K562 (cell line): ENCODE measurements around the gene MALAT1. TPM values are rescaled to one million over a fixed set of nuclear protein-coding genes. Genes with fewer than 3 reads are reported as not detected.

Experiments
- BRF1 ChIP-seq: IDR thresholded peaks from 3 replicates; pipeline ENCODE4 v1.6.1; 2011; ENCODE audit warnings: borderline replicate concordance, mild to moderate bottlenecking; ENCODE audit not compliant: insufficient read length; ENCODE audit errors: extremely low read depth
- LARP7 ChIP-seq: fragments of 450-650 bp; IDR thresholded peaks from 2 replicates; pipeline ENCODE4 v1.6.1; 2016
- MBD2 ChIP-seq: sonication (generic); IDR thresholded peaks from 2 replicates; pipeline ENCODE4 v1.6.1; 2016; ENCODE audit warnings: low read depth, borderline replicate concordance
- MIER1 ChIP-seq: fragments of 450-650 bp; IDR thresholded peaks from 2 replicates; pipeline ENCODE4 v1.6.1; 2016; ENCODE audit warnings: antibody characterized with exemption, mild to moderate bottlenecking, low read depth
- MTF1 ChIP-seq: fragments of 250-450 bp; sonication (Bioruptor Pico); IDR thresholded peaks from 2 replicates; pipeline ENCODE4 v1.9.0; 2021; ENCODE audit warnings: moderate library complexity, mild to moderate bottlenecking, inconsistent platforms, borderline replicate concordance
- PCBP1 ChIP-seq: fragments of 200-400 bp; formaldehyde crosslinking; IDR thresholded peaks from 2 replicates; pipeline ENCODE4 v1.6.1; 2018; ENCODE audit warnings: mild to moderate bottlenecking, low read depth, low read length; ENCODE audit not compliant: poor library complexity, severe bottlenecking
- POLR2G ChIP-seq: fragments of 200-400 bp; formaldehyde crosslinking; IDR thresholded peaks from 2 replicates; pipeline ENCODE4 v1.6.1; 2017; ENCODE audit warnings: low read depth, mild to moderate bottlenecking, antibody characterized with exemption, low read length, moderate library complexity
- RBM22 ChIP-seq: fragments of 200-400 bp; formaldehyde crosslinking; IDR thresholded peaks from 2 replicates; pipeline ENCODE4 v1.6.1; 2018; ENCODE audit warnings: low read length, low read depth; ENCODE audit not compliant: poor library complexity, severe bottlenecking
- SRSF3 ChIP-seq: fragments of 200-400 bp; formaldehyde crosslinking; IDR thresholded peaks from 2 replicates; pipeline ENCODE4 v1.6.1; 2016; ENCODE audit warnings: mild to moderate bottlenecking, low read length, moderate library complexity; ENCODE audit not compliant: insufficient read depth
- TAF9B ChIP-seq: fragments of 450-650 bp; IDR thresholded peaks from 2 replicates; pipeline ENCODE4 v1.6.1; 2018; ENCODE audit warnings: mild to moderate bottlenecking; ENCODE audit not compliant: partially characterized antibody
- TRIM24 ChIP-seq, 2 experiments: fragments of 450-650 bp; IDR thresholded peaks; 2 replicates each; pipeline ENCODE4 v1.6.1; 2016
- ZNF121 ChIP-seq: sonication (generic); formaldehyde crosslinking; conservative IDR thresholded peaks from 2 replicates; pipeline ENCODE4 v1.8.0; 2022; ENCODE audit warnings: missing genetic modification reagents
- ZNF589 ChIP-seq: fragments of 200-800 bp; sonication (Bioruptor generic); IDR thresholded peaks from 2 replicates; pipeline ENCODE4 v1.6.1; 2016; ENCODE audit warnings: low read depth, missing genetic modification characterization, missing compliant biosample characterization
- polyA plus RNA-seq, 8 experiments: library from polyadenylated mRNA; depleted of rRNA in 4 of 8; stranded (reverse) in 5 of 8; unstranded in 3 of 8; fragments of >200 nt; fragmentation: Nextera tagmentation in 2 of 8; fragmentation: Illumina TruSeq in 1 of 8; extraction: Ambion mirVana in 2 of 8; extraction: Trizol in 1 of 8; gene quantifications; 2 replicates each; pipeline versions ENCODE4 v1.2.1 to v1.2.3, GENCODE V29; 2011 to 2014; ENCODE audit warnings: inconsistent platforms in 1 of 8, missing spikeins in 1 of 8
- total RNA-seq, 7 experiments: library from RNA; depleted of rRNA in 6 of 7; stranded (reverse); fragments of >200 nt in 6 of 7; fragmentation: Illumina TruSeq in 2 of 7; extraction: Trizol in 2 of 7; gene quantifications; 2 replicates each; pipeline versions ENCODE4 v1.2.1 to v1.2.3, GENCODE V29; 2011 to 2021; ENCODE audit warnings: low replicate concordance in 1 of 7
- TF ChIP-seq, protein P1 (sequence below): fragments of 250-450 bp; sonication (Bioruptor Pico); IDR thresholded peaks from 2 replicates; pipeline ENCODE4 v1.9.0; 2021; ENCODE audit warnings: mild to moderate bottlenecking, inconsistent platforms
- TF ChIP-seq, protein P2 (sequence below): fragments of 250-450 bp; sonication (Bioruptor Pico); IDR thresholded peaks from 2 replicates; pipeline ENCODE4 v1.4.0; 2020; ENCODE audit warnings: mild to moderate bottlenecking, moderate library complexity
- TF ChIP-seq, protein P3 (sequence below), 2 experiments: fragments of 450-650 bp; IDR thresholded peaks; 2 replicates each; pipeline ENCODE4 v1.6.1; 2016
- TF ChIP-seq, protein P4 (sequence below): IDR thresholded peaks from 3 replicates; pipeline ENCODE4 v1.6.1; 2011; ENCODE audit warnings: borderline replicate concordance, mild to moderate bottlenecking, moderate library complexity; ENCODE audit not compliant: insufficient read length; ENCODE audit errors: extremely low read depth

The MALAT1 gene
- total and polyA plus RNA-seq, 9 of the 15 experiments (the other 6 are each of a cell fraction or from before 2014, with no cell fraction given) = 363 to 8,715 (median 2,351) TPM

DNA sequence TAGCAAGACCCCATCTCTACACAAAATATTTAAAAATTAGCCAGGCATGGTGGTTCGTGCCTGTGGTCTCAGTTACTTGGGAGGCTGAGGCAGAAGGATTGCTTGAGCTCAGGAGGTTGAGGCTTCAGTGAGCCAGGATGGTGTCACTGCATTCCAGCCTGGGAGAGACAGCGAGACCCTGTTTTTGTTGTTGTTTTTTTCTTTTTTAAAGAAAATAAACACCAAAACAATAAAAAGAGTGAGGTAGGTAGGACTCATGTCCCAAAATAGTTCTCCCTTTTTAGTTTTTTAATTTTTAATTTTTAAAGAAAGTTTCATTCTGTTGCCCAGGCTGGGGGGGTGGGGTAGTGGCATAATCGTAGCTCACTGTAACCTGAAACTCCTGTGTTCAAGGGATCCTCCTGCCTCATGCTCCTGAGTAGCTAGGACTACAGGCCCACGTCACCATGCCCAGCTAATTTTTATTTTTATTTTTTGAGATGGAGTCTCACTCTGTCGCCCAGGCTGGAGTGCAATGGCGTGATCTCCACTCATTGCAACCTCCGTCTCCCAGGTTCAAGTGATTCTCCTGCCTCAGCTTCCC is 25.5 kb upstream of the MALAT1 start (continued):
- TF ChIP-seq, protein P1, sequence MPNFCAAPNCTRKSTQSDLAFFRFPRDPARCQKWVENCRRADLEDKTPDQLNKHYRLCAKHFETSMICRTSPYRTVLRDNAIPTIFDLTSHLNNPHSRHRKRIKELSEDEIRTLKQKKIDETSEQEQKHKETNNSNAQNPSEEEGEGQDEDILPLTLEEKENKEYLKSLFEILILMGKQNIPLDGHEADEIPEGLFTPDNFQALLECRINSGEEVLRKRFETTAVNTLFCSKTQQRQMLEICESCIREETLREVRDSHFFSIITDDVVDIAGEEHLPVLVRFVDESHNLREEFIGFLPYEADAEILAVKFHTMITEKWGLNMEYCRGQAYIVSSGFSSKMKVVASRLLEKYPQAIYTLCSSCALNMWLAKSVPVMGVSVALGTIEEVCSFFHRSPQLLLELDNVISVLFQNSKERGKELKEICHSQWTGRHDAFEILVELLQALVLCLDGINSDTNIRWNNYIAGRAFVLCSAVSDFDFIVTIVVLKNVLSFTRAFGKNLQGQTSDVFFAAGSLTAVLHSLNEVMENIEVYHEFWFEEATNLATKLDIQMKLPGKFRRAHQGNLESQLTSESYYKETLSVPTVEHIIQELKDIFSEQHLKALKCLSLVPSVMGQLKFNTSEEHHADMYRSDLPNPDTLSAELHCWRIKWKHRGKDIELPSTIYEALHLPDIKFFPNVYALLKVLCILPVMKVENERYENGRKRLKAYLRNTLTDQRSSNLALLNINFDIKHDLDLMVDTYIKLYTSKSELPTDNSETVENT (CRISPR knock-in tag) = no peak
- TF ChIP-seq MTF1 (CRISPR knock-in tag) = no peak
- TF ChIP-seq MBD2 = no peak
- TF ChIP-seq TAF9B = no peak
- TF ChIP-seq SRSF3 = no peak
- TF ChIP-seq BRF1 = no peak
- no peak for TF ChIP-seq TRIM24 (IDR thresholded peaks at IDR 0.05)
- no peak for TF ChIP-seq RBM22
- TF ChIP-seq ZNF121 (CRISPR knock-in tag) = peak; percentile 40; the same call in 1 of the 2 replicates
- TF ChIP-seq ZNF589 (CRISPR knock-in tag) = no peak
- TF ChIP-seq LARP7 = no peak; the same call in 1 of the 2 replicates
- TF ChIP-seq, protein P2, sequence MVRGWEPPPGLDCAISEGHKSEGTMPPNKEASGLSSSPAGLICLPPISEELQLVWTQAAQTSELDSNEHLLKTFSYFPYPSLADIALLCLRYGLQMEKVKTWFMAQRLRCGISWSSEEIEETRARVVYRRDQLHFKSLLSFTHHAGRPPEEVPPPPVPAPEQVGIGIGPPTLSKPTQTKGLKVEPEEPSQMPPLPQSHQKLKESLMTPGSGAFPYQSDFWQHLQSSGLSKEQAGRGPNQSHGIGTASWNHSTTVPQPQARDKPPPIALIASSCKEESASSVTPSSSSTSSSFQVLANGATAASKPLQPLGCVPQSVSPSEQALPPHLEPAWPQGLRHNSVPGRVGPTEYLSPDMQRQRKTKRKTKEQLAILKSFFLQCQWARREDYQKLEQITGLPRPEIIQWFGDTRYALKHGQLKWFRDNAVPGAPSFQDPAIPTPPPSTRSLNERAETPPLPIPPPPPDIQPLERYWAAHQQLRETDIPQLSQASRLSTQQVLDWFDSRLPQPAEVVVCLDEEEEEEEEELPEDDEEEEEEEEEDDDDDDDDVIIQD (CRISPR knock-in tag) = no peak
- no peak for TF ChIP-seq MIER1
- TF ChIP-seq, protein P3, sequence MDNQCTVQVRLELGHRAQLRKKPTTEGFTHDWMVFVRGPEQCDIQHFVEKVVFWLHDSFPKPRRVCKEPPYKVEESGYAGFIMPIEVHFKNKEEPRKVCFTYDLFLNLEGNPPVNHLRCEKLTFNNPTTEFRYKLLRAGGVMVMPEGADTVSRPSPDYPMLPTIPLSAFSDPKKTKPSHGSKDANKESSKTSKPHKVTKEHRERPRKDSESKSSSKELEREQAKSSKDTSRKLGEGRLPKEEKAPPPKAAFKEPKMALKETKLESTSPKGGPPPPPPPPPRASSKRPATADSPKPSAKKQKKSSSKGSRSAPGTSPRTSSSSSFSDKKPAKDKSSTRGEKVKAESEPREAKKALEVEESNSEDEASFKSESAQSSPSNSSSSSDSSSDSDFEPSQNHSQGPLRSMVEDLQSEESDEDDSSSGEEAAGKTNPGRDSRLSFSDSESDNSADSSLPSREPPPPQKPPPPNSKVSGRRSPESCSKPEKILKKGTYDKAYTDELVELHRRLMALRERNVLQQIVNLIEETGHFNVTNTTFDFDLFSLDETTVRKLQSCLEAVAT (IDR thresholded peaks at IDR 0.05) = peak in 1 of 2 experiments; percentile 9; a peak in 1 of 4 replicates
- no peak for TF ChIP-seq POLR2G
- no peak for TF ChIP-seq PCBP1
- TF ChIP-seq, protein P4, sequence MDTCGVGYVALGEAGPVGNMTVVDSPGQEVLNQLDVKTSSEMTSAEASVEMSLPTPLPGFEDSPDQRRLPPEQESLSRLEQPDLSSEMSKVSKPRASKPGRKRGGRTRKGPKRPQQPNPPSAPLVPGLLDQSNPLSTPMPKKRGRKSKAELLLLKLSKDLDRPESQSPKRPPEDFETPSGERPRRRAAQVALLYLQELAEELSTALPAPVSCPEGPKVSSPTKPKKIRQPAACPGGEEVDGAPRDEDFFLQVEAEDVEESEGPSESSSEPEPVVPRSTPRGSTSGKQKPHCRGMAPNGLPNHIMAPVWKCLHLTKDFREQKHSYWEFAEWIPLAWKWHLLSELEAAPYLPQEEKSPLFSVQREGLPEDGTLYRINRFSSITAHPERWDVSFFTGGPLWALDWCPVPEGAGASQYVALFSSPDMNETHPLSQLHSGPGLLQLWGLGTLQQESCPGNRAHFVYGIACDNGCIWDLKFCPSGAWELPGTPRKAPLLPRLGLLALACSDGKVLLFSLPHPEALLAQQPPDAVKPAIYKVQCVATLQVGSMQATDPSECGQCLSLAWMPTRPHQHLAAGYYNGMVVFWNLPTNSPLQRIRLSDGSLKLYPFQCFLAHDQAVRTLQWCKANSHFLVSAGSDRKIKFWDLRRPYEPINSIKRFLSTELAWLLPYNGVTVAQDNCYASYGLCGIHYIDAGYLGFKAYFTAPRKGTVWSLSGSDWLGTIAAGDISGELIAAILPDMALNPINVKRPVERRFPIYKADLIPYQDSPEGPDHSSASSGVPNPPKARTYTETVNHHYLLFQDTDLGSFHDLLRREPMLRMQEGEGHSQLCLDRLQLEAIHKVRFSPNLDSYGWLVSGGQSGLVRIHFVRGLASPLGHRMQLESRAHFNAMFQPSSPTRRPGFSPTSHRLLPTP = no peak
